Measurements from ENCODE around the gene ADAM30. TPM values are rescaled to one million over a fixed set of nuclear protein-coding genes. Genes with fewer than 3 reads are reported as not detected.
A peak's percentile ranks its signal among the peaks of the same experiment; 100 is the strongest.

The ADAM30 gene
- total RNA-seq, 2 experiments from 2014 or later: not detected

- H3K4me3 Mint-ChIP-seq: no peak overlapping the region
- DNase-seq: no peak
- CTCF ChIA-PET: no interaction called here
- POLR2A ChIA-PET: no interaction called here
- H3K9me3 Mint-ChIP-seq: peaks cover 11% of the 10 kb centered on the region
- H3K27ac Mint-ChIP-seq: no peak overlapping the region
- peaks cover 2% of the 10 kb centered on the region for H3K36me3 Mint-ChIP-seq (ENCODE audit: low read depth)
- H3K4me1 Mint-ChIP-seq: no peaks in the 10 kb centered on the region
- H3K27me3 Mint-ChIP-seq: peaks cover 45% of the 10 kb centered on the region
Observed at GRCh38 chr1:119902775-119903442, 6.6 kb upstream of the ADAM30 start.

- peaks cover 41% of the 10 kb centered on the region for H3K27me3 Mint-ChIP-seq
- POLR2A ChIA-PET: no interaction called here
- CTCF ChIA-PET: no interaction called here
Observed at GRCh38 chr1:119898981-119899720, 2.8 kb upstream of the ADAM30 start.

GRCh38 chr1:119898530-119898929 is 2.2 kb upstream of the ADAM30 start:
- Mint-ChIP-seq H3K27ac (no peak overlapping the region), H3K4me1 (peaks cover 16% of the 10 kb centered on the region), H3K27me3 (peaks cover 35% of the 10 kb centered on the region), H3K9me3 (no peaks in the 10 kb centered on the region), H3K4me3 (no peak overlapping the region), H3K36me3 (ENCODE audit: low read depth) (no peaks in the 10 kb centered on the region)
- POLR2A ChIA-PET: no interaction called here
- CTCF ChIA-PET: no interaction called here
- no peak for DNase-seq

More at GRCh38 chr1:119898981-119899720, 2.8 kb upstream of the ADAM30 start:
- Mint-ChIP-seq H3K9me3 (no peaks in the 10 kb centered on the region), H3K36me3 (ENCODE audit: low read depth) (no peaks in the 10 kb centered on the region), H3K27ac (no peak overlapping the region), H3K4me1 (peaks cover 9% of the 10 kb centered on the region), H3K4me3 (no peak overlapping the region)
- DNase-seq: no peak

- Mint-ChIP-seq H3K4me1 (peaks cover 36% of the 10 kb centered on the region), H3K4me3 (no peak overlapping the region), H3K9me3 (no peaks in the 10 kb centered on the region), H3K27me3 (peaks cover 28% of the 10 kb centered on the region), H3K27ac (no peak overlapping the region), H3K36me3 (ENCODE audit: low read depth) (peaks cover 2% of the 10 kb centered on the region)
- DNase-seq: no peak
- CTCF ChIA-PET: no interaction called here
- POLR2A ChIA-PET: no interaction called here
Observed at GRCh38 chr1:119895102-119895501, 1.2 kb downstream of the ADAM30 start.

GRCh38 chr1:119893827-119894700 is 2.3 kb downstream of the ADAM30 start:
- POLR2A ChIA-PET: no interaction called here
- CTCF ChIA-PET: no interaction called here
- peak overlapping the region; percentile 74 for H3K27ac Mint-ChIP-seq

GRCh38 chr1:119893238-119893791 is 3.0 kb downstream of the ADAM30 start:
- DNase-seq: peak; percentile 38
- POLR2A ChIA-PET: no interaction called here
- Mint-ChIP-seq H3K4me3 (peak overlapping the region; percentile 11), H3K4me1 (peaks cover 36% of the 10 kb centered on the region), H3K36me3 (ENCODE audit: low read depth) (peaks cover 8% of the 10 kb centered on the region), H3K9me3 (peaks cover 9% of the 10 kb centered on the region), H3K27ac (peak overlapping the region; percentile 74), H3K27me3 (peaks cover 39% of the 10 kb centered on the region)
- CTCF ChIA-PET: interaction anchor here (1.3 kb wide), 1 partner anchor 14 kb away, joined by 3 read pairs; no protein-coding TSS in a partner anchor

More at GRCh38 chr1:119893827-119894700, 2.3 kb downstream of the ADAM30 start:
- H3K27me3 Mint-ChIP-seq: peaks cover 31% of the 10 kb centered on the region
- peak overlapping the region; percentile 11 for H3K4me3 Mint-ChIP-seq
- peaks cover 2% of the 10 kb centered on the region for H3K9me3 Mint-ChIP-seq
- peaks cover 36% of the 10 kb centered on the region for H3K4me1 Mint-ChIP-seq
- H3K36me3 Mint-ChIP-seq (ENCODE audit: low read depth): peaks cover 2% of the 10 kb centered on the region
- no peak for DNase-seq

GRCh38 chr1:119891386-119891785 is 4.9 kb downstream of the ADAM30 start:
- Mint-ChIP-seq H3K27ac (no peak overlapping the region), H3K4me1 (peaks cover 36% of the 10 kb centered on the region), H3K36me3 (ENCODE audit: low read depth) (peaks cover 9% of the 10 kb centered on the region), H3K27me3 (peaks cover 39% of the 10 kb centered on the region), H3K4me3 (no peak overlapping the region), H3K9me3 (peaks cover 12% of the 10 kb centered on the region)
- DNase-seq: no peak
- ChIA-PET CTCF (no interaction called here), POLR2A (no interaction called here)

GRCh38 chr1:119888476-119888875 is 7.8 kb downstream of the ADAM30 start:
- Mint-ChIP-seq H3K36me3 (ENCODE audit: low read depth) (peaks cover 9% of the 10 kb centered on the region), H3K4me3 (no peak overlapping the region), H3K9me3 (peaks cover 12% of the 10 kb centered on the region), H3K4me1 (peaks cover 20% of the 10 kb centered on the region), H3K27ac (no peak overlapping the region), H3K27me3 (peaks cover 25% of the 10 kb centered on the region)
- no peak for DNase-seq
- CTCF ChIA-PET: no interaction called here
- POLR2A ChIA-PET: no interaction called here

GRCh38 chr1:119887427-119887826 is 8.9 kb downstream of the ADAM30 start:
- DNase-seq: no peak
- POLR2A ChIA-PET: no interaction called here
- CTCF ChIA-PET: interaction anchor here (1.1 kb wide), 1 partner anchor 79 kb away, joined by 4 read pairs; no protein-coding TSS in a partner anchor
- Mint-ChIP-seq H3K27ac (no peak overlapping the region), H3K4me1 (peaks cover 10% of the 10 kb centered on the region), H3K9me3 (peaks cover 12% of the 10 kb centered on the region), H3K27me3 (peaks cover 25% of the 10 kb centered on the region), H3K4me3 (no peak overlapping the region), H3K36me3 (ENCODE audit: low read depth) (peaks cover 9% of the 10 kb centered on the region)

GRCh38 chr1:119885903-119886783 is 10.2 kb downstream of the ADAM30 start:
- Mint-ChIP-seq H3K9me3 (peaks cover 12% of the 10 kb centered on the region), H3K27ac (no peak overlapping the region), H3K36me3 (ENCODE audit: low read depth) (peaks cover 7% of the 10 kb centered on the region), H3K4me3 (no peak overlapping the region), H3K27me3 (peaks cover 18% of the 10 kb centered on the region), H3K4me1 (peaks cover under 1% of the 10 kb centered on the region)
- ChIA-PET CTCF (interaction anchor here (0.6 to 1.7 kb wide), 6 partner anchors 11 to 137 kb away, joined by 3 to 5 read pairs (median 3); no protein-coding TSS in a partner anchor), POLR2A (no interaction called here)
- DNase-seq: peak; percentile 64

- peaks cover 19% of the 10 kb centered on the region for H3K27me3 Mint-ChIP-seq
- CTCF ChIA-PET: interaction anchor here (1.3 kb wide), 1 partner anchor 24 kb away, joined by 3 read pairs; no protein-coding TSS in a partner anchor
Observed at GRCh38 chr1:119884711-119885110, 11.6 kb downstream of the ADAM30 start.

GRCh38 chr1:119883826-119884225 is 12.5 kb downstream of the ADAM30 start:
- no peaks in the 10 kb centered on the region for H3K4me1 Mint-ChIP-seq
- no peak for DNase-seq
- peaks cover 17% of the 10 kb centered on the region for H3K27me3 Mint-ChIP-seq
- no peak overlapping the region for H3K27ac Mint-ChIP-seq
- peaks cover 7% of the 10 kb centered on the region for H3K9me3 Mint-ChIP-seq
- peaks cover 6% of the 10 kb centered on the region for H3K36me3 Mint-ChIP-seq (ENCODE audit: low read depth)
- no peak overlapping the region for H3K4me3 Mint-ChIP-seq
- CTCF ChIA-PET: interaction anchor here (1.3 to 2.0 kb wide), 2 partner anchors 12 to 24 kb away, joined by 3 to 5 read pairs; no protein-coding TSS in a partner anchor
- POLR2A ChIA-PET: no interaction called here

More at GRCh38 chr1:119884711-119885110, 11.6 kb downstream of the ADAM30 start:
- peaks cover 7% of the 10 kb centered on the region for H3K36me3 Mint-ChIP-seq (ENCODE audit: low read depth)
- POLR2A ChIA-PET: no interaction called here
- H3K4me1 Mint-ChIP-seq: no peaks in the 10 kb centered on the region
- no peak for DNase-seq
- H3K9me3 Mint-ChIP-seq: peaks cover 12% of the 10 kb centered on the region
- no peak overlapping the region for H3K27ac Mint-ChIP-seq
- H3K4me3 Mint-ChIP-seq: no peak overlapping the region
